Liver (tissue), 3 donors: ENCODE results near the gene SLC44A3.

ENCODE experiments used
- ATF3 ChIP-seq: IDR thresholded peaks from 2 replicates; pipeline ENCODE4 v1.6.1; 2016; ENCODE audit warnings: antibody characterized with exemption
- CTCF ChIP-seq: fragments of 150-350 bp; IDR thresholded peaks from 2 replicates; pipeline ENCODE4 v1.5.1; 2017; ENCODE audit warnings: improper control_type of control experiment, low read depth, low read length; ENCODE audit not compliant: missing input control
- EGR1 ChIP-seq, 2 donors: IDR thresholded peaks; 2 replicates each; pipeline ENCODE4 v1.6.1; 2016 to 2018; ENCODE audit warnings: antibody characterized with exemption in 2 of 2, low read depth in 2 of 2
- GABPA ChIP-seq, 2 donors: IDR thresholded peaks in 1 of 2; conservative IDR thresholded peaks in 1 of 2; 2 replicates each; pipeline ENCODE4 v1.6.1; 2016; ENCODE audit warnings: antibody characterized with exemption in 2 of 2, mild to moderate bottlenecking in 1 of 2, moderate library complexity in 1 of 2
- RAD21 ChIP-seq, 2 donors: IDR thresholded peaks; 2 replicates each; pipeline ENCODE4 v1.6.1; 2016; ENCODE audit warnings: antibody characterized with exemption in 2 of 2, mild to moderate bottlenecking in 2 of 2
- REST ChIP-seq: IDR thresholded peaks from 2 replicates; pipeline ENCODE4 v1.6.1; 2016; ENCODE audit warnings: antibody characterized with exemption, mild to moderate bottlenecking
- TAF1 ChIP-seq: conservative IDR thresholded peaks from 2 replicates; pipeline ENCODE4 v1.6.1; 2016; ENCODE audit warnings: antibody characterized with exemption, mild to moderate bottlenecking
- YY1 ChIP-seq: IDR thresholded peaks from 2 replicates; pipeline ENCODE4 v1.6.1; 2016; ENCODE audit warnings: antibody characterized with exemption, mild to moderate bottlenecking
- ZBTB33 ChIP-seq: IDR thresholded peaks from 2 replicates; pipeline ENCODE4 v1.6.1; 2016; ENCODE audit warnings: antibody characterized with exemption
- donor health status: healthy.
- donor health status: healthy.

- peak; percentile 14 for TF ChIP-seq CTCF
- no peak for TF ChIP-seq EGR1 (IDR thresholded peaks at IDR 0.05; ENCODE audit: low read depth in 2 of 2)
- no peak for TF ChIP-seq TAF1
- TF ChIP-seq REST = no peak
- TF ChIP-seq GABPA (IDR thresholded peaks at IDR 0.05 in 1 of 2, conservative IDR thresholded peaks at IDR 0.05 in 1 of 2) = no peak
- no peak for TF ChIP-seq YY1
- TF ChIP-seq ATF3 = no peak
- peak; percentile 46 to 63 for TF ChIP-seq RAD21 (IDR thresholded peaks at IDR 0.05)
- TF ChIP-seq ZBTB33 = no peak
Measured at GRCh38 chr1:94852788-94853187, 32.6 kb downstream of the SLC44A3 start.
